ENCODE measurements around the gene CEACAM7. TPM values are rescaled to one million over a fixed set of nuclear protein-coding genes. Genes with fewer than 3 reads are reported as not detected.

CEACAM7 gene
- total RNA-seq = not detected in 2 replicates

GRCh38 chr19:41688098-41688497 lies at the start of gene CEACAM7:
Gene CEACAM7 (minus strand): TSS chr19:41688270. CDS start chr19:41688165, 105 bp downstream.

GRCh38 chr19:41708481-41708880 lies 20.4 kb upstream of the CEACAM7 start, which contains the start of gene CEACAM5:
Gene CEACAM5 (plus strand): TSS chr19:41708626. CDS start chr19:41708732, 106 bp downstream.

GRCh38 chr19:41626877-41627276 lies 61.2 kb downstream of the CEACAM7 start, which contains the start of gene CEACAM4:
Gene CEACAM4 (minus strand): TSS chr19:41627074. CDS start chr19:41626963, 111 bp downstream.

Other genes starting within 250 kb of the CEACAM7 start
- gene DMAC2, start 248.4 kb downstream of the CEACAM7 start, total RNA-seq = 33.1 and 50.9 TPM in 2 replicates
- not detected in 2 replicates for gene ERICH4, start 245.1 kb downstream of the CEACAM7 start, total RNA-seq
- not detected in 2 replicates for gene CEACAM21, start 112.1 kb downstream of the CEACAM7 start, total RNA-seq
- not detected in 2 replicates for gene CEACAM4, start 61.2 kb downstream of the CEACAM7 start, total RNA-seq
- gene CEACAM5, start 20.4 kb upstream of the CEACAM7 start, total RNA-seq = not detected in 2 replicates
- gene CEACAM6, start 67.3 kb upstream of the CEACAM7 start, total RNA-seq = not detected in 2 replicates
- not detected in 2 replicates for gene CEACAM3, start 108.3 kb upstream of the CEACAM7 start, total RNA-seq
- not detected in 2 replicates for gene LYPD4, start 156.4 kb upstream of the CEACAM7 start, total RNA-seq
- gene DMRTC2, start 156.8 kb upstream of the CEACAM7 start, total RNA-seq = not detected in 2 replicates
- 2,273 and 2,973 TPM in 2 replicates for gene RPS19, start 172.0 kb upstream of the CEACAM7 start, total RNA-seq
- 0.35 TPM in 1 of 2 replicates, not detected in the other for gene CD79A, start 189.0 kb upstream of the CEACAM7 start, total RNA-seq
- 38.1 and 53.3 TPM in 2 replicates for gene ARHGEF1, start 194.9 kb upstream of the CEACAM7 start, total RNA-seq
- gene ERFL, start 240.2 kb upstream of the CEACAM7 start, total RNA-seq = 0.23 and 0.77 TPM in 2 replicates

Data from pericardium fibroblast (primary cell).